GM19023 (cell line): Measurements from ENCODE around the gene NUDT13.

Experiments
- ATAC-seq: cut with Tn5 transposase; IDR thresholded peaks from one replicate; pipeline ENCODE4 v1.9.1; 2021; ENCODE audit warnings: mild to moderate bottlenecking, moderate library complexity; ENCODE audit not compliant: unreplicated experiment

Gene NUDT13

GRCh38 chr10:73110345-73110849, at the start of gene NUDT13:
TSS of gene NUDT13 (plus strand) at chr10:73110455. CDS start at chr10:73114366, 3,911 bp downstream.
- ATAC-seq = no peak

- ATAC-seq = no peak
These were observed 49.3 kb upstream of the NUDT13 start for GRCh38 chr10:73060738-73061635.

- no peak for ATAC-seq
These were observed 48.5 kb upstream of the NUDT13 start for GRCh38 chr10:73061743-73062142.

- ATAC-seq = no peak
These were observed 44.8 kb upstream of the NUDT13 start for GRCh38 chr10:73065441-73065840.

- no peak for ATAC-seq
These were observed 36.6 kb upstream of the NUDT13 start for GRCh38 chr10:73073627-73074026.

- ATAC-seq = no peak
These were observed 34.4 kb upstream of the NUDT13 start for GRCh38 chr10:73075829-73076228.

GRCh38 chr10:73076360-73077183, 33.7 kb upstream of the NUDT13 start:
- ATAC-seq = no peak

- peak; percentile 78 for ATAC-seq
These were observed 30.3 kb upstream of the NUDT13 start for GRCh38 chr10:73079779-73080541.

GRCh38 chr10:73083221-73083620, 27.0 kb upstream of the NUDT13 start:
- no peak for ATAC-seq

GRCh38 chr10:73084209-73084608, 26.0 kb upstream of the NUDT13 start:
- no peak for ATAC-seq

GRCh38 chr10:73086816-73087215, 23.4 kb upstream of the NUDT13 start:
- no peak for ATAC-seq

- no peak for ATAC-seq
These were observed 22.0 kb upstream of the NUDT13 start for GRCh38 chr10:73088304-73088703.

GRCh38 chr10:73092830-73093229, 17.4 kb upstream of the NUDT13 start:
- no peak for ATAC-seq

GRCh38 chr10:73093922-73094850, 16.1 kb upstream of the NUDT13 start:
- ATAC-seq = no peak

- no peak for ATAC-seq
These were observed 15.2 kb upstream of the NUDT13 start for GRCh38 chr10:73094986-73095480.

GRCh38 chr10:73095481-73096021, 14.7 kb upstream of the NUDT13 start:
- no peak for ATAC-seq

GRCh38 chr10:73096041-73096448, 14.2 kb upstream of the NUDT13 start:
- peak; percentile 37 for ATAC-seq

GRCh38 chr10:73096449-73097304, 13.6 kb upstream of the NUDT13 start, which contains the start of gene P4HA1:
TSS of gene P4HA1 (minus strand) at chr10:73096866. CDS start at chr10:73074883, 21,983 bp downstream.
- ATAC-seq = peak; percentile 83
